Smooth muscle cell (in vitro differentiated cells): Measurements from ENCODE around the gene FIBIN. TPM values are rescaled to one million over a fixed set of nuclear protein-coding genes. Genes with fewer than 3 reads are reported as not detected.

Experiments
- DNase-seq: peaks from one replicate; lab custom pipeline; 2025; ENCODE audit not compliant: unreplicated experiment; lab: John Stamatoyannopoulos, UW
- H2AFZ ChIP-seq: fragments of 200-600 bp; sonication (generic); 2 replicates; pipeline ENCODE4 v1.6.0; 2016; ENCODE audit warnings: antibody characterized with exemption, low read depth, mild to moderate bottlenecking
- H3F3A ChIP-seq: fragments of 200-600 bp; sonication (generic); 2 replicates; pipeline ENCODE4 v1.6.0; 2017; ENCODE audit warnings: antibody characterized with exemption, low read depth
- H3K27ac ChIP-seq: fragments of 200-600 bp; sonication (generic); 2 replicates; pipeline ENCODE4 v1.5.1; 2016; ENCODE audit warnings: low read depth, mild to moderate bottlenecking
- H3K27me3 ChIP-seq: fragments of 200-600 bp; sonication (generic); 2 replicates; pipeline ENCODE4 v1.6.1; 2016; ENCODE audit warnings: low read depth, mild to moderate bottlenecking
- H3K36me3 ChIP-seq: fragments of 200-600 bp; sonication (generic); 2 replicates; pipeline ENCODE4 v1.5.1; 2016; ENCODE audit warnings: low read depth
- H3K4me1 ChIP-seq: fragments of 200-600 bp; sonication (generic); 2 replicates; pipeline ENCODE4 v1.5.1; 2016; ENCODE audit warnings: low read depth
- H3K4me2 ChIP-seq: fragments of 200-600 bp; sonication (generic); 2 replicates; pipeline ENCODE4 v1.6.0; 2016; ENCODE audit warnings: mild to moderate bottlenecking
- H3K4me3 ChIP-seq: fragments of 200-600 bp; sonication (generic); 2 replicates; pipeline ENCODE4 v1.5.1; 2016; ENCODE audit warnings: mild to moderate bottlenecking
- H3K79me2 ChIP-seq: fragments of 200-600 bp; sonication (generic); 2 replicates; pipeline ENCODE4 v1.6.0; 2016; ENCODE audit warnings: low read depth, mild to moderate bottlenecking
- H3K9ac ChIP-seq: fragments of 200-600 bp; sonication (generic); 2 replicates; pipeline ENCODE4 v1.6.0; 2016; ENCODE audit warnings: low read depth
- H3K9me3 ChIP-seq: fragments of 200-600 bp; sonication (generic); replicated peaks from 2 replicates; pipeline ENCODE4 v1.5.1; 2016; ENCODE audit warnings: low read depth
- H4K20me1 ChIP-seq: fragments of 200-600 bp; sonication (generic); 2 replicates; pipeline ENCODE4 v1.6.0; 2016; ENCODE audit warnings: low read depth
- WGBS: methylation state at CpG from one replicate; pipeline ENCODE4 v1.1.7; 2016; ENCODE audit warnings: low lambda C conversion rate; 5-methylcytosine and 5-hydroxymethylcytosine counted together
- polyA plus RNA-seq: library from polyadenylated mRNA; unstranded; fragments of >200 nt; fragmentation: Nextera tagmentation; extraction: Ambion mirVana; gene quantifications from 2 replicates; pipeline ENCODE4 v1.2.1, GENCODE V29; 2016
- total RNA-seq: library from RNA; depleted of rRNA; stranded (reverse); fragments of >200 nt; gene quantifications from 2 replicates; pipeline ENCODE4 v1.2.3, GENCODE V29; 2014
- TF ChIP-seq, protein P1 (sequence below): fragments of 200-600 bp; sonication (generic); IDR thresholded peaks from 2 replicates; pipeline ENCODE4 v1.5.1; 2017; ENCODE audit warnings: borderline replicate concordance, mild to moderate bottlenecking, antibody characterized with exemption; ENCODE audit not compliant: insufficient read depth, poor library complexity, severe bottlenecking

Gene FIBIN
- total and polyA plus RNA-seq, 2 experiments from 2014 or later, result 24.7 to 40.7 TPM

DNA sequence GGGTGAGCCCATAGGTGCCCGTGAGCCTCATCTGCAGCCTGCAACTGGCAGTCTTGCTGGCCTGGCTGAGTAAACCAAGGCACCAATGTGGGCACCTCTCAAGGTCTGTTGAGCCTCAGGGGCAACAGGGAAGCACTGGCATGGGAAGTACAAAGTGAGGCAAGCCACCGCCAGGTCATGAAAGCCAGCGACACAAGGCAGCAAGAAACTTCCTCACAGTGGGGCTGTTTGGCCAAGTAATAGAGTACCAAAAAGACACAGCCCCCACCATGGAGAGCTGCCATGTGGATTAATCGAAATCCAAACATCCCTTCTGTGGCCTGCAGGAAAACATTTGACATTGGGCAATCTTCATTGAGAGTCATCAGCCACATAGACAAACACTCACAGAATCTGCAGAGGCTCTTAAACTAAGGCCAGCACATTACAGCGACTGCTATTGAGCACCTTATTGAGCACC, 43.6 kb upstream of the FIBIN start:
- Histone ChIP-seq H4K20me1 (no peaks in the 10 kb centered on the region), H3K4me2 (no peak overlapping the region), H2AFZ (no peak overlapping the region), H3K27me3 (no peaks in the 10 kb centered on the region), H3K27ac (peak overlapping the region; percentile 95), H3K36me3 (no peaks in the 10 kb centered on the region), H3K4me1 (peaks cover 43% of the 10 kb centered on the region), H3K9ac (no peak overlapping the region), H3K9me3 (no peaks in the 10 kb centered on the region), H3K4me3 (no peak overlapping the region), H3F3A (peaks cover 26% of the 10 kb centered on the region), H3K79me2 (no peaks in the 10 kb centered on the region)
- DNase-seq, result no peak
- 81% methylated on average over 5 of the region's 5 CpGs for WGBS
- TF ChIP-seq, protein P1, sequence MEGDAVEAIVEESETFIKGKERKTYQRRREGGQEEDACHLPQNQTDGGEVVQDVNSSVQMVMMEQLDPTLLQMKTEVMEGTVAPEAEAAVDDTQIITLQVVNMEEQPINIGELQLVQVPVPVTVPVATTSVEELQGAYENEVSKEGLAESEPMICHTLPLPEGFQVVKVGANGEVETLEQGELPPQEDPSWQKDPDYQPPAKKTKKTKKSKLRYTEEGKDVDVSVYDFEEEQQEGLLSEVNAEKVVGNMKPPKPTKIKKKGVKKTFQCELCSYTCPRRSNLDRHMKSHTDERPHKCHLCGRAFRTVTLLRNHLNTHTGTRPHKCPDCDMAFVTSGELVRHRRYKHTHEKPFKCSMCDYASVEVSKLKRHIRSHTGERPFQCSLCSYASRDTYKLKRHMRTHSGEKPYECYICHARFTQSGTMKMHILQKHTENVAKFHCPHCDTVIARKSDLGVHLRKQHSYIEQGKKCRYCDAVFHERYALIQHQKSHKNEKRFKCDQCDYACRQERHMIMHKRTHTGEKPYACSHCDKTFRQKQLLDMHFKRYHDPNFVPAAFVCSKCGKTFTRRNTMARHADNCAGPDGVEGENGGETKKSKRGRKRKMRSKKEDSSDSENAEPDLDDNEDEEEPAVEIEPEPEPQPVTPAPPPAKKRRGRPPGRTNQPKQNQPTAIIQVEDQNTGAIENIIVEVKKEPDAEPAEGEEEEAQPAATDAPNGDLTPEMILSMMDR, result no peak

DNA sequence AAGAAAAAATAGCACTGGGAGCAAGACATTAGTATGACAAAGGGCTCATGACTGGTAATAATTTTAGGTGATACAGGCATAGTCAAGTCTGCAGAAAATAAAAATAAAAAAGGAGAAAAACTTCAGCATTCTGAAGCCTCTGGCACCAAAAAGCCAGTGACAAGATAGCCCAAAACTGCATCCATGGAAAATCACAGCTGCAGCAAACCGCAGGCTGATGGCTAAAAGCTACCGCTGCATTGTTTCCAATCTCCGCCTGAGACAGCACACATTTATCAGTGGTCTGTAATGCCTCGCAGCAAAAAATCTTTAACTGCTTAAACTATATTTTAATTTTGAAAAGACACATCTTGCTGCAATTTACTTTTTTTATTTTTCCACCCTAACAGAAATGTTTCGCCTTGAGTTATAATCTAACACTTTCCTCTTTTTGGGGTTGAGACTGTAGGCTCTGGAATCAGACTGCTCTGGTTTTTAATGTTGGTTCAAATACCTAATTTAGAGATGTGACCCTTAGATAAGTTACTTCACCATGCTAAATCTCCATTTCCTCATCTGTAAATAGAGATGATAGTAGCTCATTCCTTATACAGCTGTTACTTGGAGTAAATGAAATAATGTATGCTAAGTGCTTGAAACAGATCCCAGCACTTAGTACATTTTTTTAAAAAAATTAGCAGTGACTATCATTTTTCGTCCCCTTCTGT, 42.0 kb upstream of the FIBIN start:
- Histone ChIP-seq H3K27ac (peak overlapping the region; percentile 77), H4K20me1 (no peaks in the 10 kb centered on the region), H3K4me3 (no peak overlapping the region), H3K4me1 (peaks cover 36% of the 10 kb centered on the region), H3K36me3 (no peaks in the 10 kb centered on the region), H3K4me2 (peak overlapping the region; percentile 58), H3K9ac (peak overlapping the region; percentile 15), H2AFZ (no peak overlapping the region), H3K9me3 (no peaks in the 10 kb centered on the region), H3K27me3 (no peaks in the 10 kb centered on the region), H3F3A (peaks cover 13% of the 10 kb centered on the region), H3K79me2 (no peaks in the 10 kb centered on the region)
- TF ChIP-seq, protein P1, result no peak
- no peak for DNase-seq
- 43% methylated on average over 6 of the region's 6 CpGs for WGBS

DNA sequence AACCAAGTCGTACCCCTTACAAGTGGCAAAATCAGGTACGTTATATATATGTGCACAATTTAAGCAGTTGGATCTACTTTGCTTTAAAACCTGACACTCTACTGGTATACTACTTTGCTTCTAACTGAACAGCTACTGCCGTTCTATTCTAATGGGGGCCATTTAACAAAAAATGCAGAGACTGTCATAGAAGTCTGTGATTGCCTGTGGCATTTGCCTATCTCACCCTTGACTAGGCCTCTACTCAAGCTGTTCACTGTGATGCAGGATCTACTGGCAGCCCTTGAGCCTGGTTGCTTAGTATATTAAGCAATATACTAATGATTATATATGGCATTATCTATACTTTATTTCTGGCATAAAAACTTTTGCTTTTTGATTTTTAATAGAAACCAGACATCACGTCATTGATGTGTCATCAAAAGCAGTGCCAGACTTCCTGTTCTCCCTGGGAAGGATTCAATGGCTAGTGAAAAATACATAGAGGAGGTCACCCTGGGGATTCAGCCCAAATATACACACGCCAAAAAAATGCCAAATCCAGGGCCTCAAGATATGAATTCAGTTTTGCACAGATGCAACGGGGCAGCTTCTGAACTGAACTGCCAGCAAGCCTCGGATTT, 40.0 kb upstream of the FIBIN start:
- no peak for DNase-seq

More for the DNA sequence above, 40.0 kb upstream of the FIBIN start:
- Histone ChIP-seq H3K27ac (peak overlapping the region; percentile 77), H3K4me3 (no peak overlapping the region), H4K20me1 (no peaks in the 10 kb centered on the region), H3F3A (peaks cover 3% of the 10 kb centered on the region), H3K27me3 (no peaks in the 10 kb centered on the region), H3K4me2 (no peak overlapping the region), H3K4me1 (peaks cover 22% of the 10 kb centered on the region), H3K36me3 (no peaks in the 10 kb centered on the region), H3K9ac (peak overlapping the region; percentile 13), H2AFZ (no peak overlapping the region), H3K79me2 (no peaks in the 10 kb centered on the region), H3K9me3 (no peaks in the 10 kb centered on the region)
- WGBS, result 74% methylated on average over 7 of the region's 7 CpGs
- TF ChIP-seq, protein P1, result no peak
